Smooth muscle cell (in vitro differentiated cells): Measurements from ENCODE around the gene OR4N2. TPM values are rescaled to one million over a fixed set of nuclear protein-coding genes. Genes with fewer than 3 reads are reported as not detected.

Experiments
- DNase-seq: peaks from one replicate; lab custom pipeline; 2025; ENCODE audit not compliant: unreplicated experiment; lab: John Stamatoyannopoulos, UW
- H2AFZ ChIP-seq: fragments of 200-600 bp; sonication (generic); 2 replicates; pipeline ENCODE4 v1.6.0; 2016; ENCODE audit warnings: antibody characterized with exemption, low read depth, mild to moderate bottlenecking
- H3F3A ChIP-seq: fragments of 200-600 bp; sonication (generic); 2 replicates; pipeline ENCODE4 v1.6.0; 2017; ENCODE audit warnings: antibody characterized with exemption, low read depth
- H3K27ac ChIP-seq: fragments of 200-600 bp; sonication (generic); 2 replicates; pipeline ENCODE4 v1.5.1; 2016; ENCODE audit warnings: low read depth, mild to moderate bottlenecking
- H3K27me3 ChIP-seq: fragments of 200-600 bp; sonication (generic); 2 replicates; pipeline ENCODE4 v1.6.1; 2016; ENCODE audit warnings: low read depth, mild to moderate bottlenecking
- H3K36me3 ChIP-seq: fragments of 200-600 bp; sonication (generic); 2 replicates; pipeline ENCODE4 v1.5.1; 2016; ENCODE audit warnings: low read depth
- H3K4me1 ChIP-seq: fragments of 200-600 bp; sonication (generic); 2 replicates; pipeline ENCODE4 v1.5.1; 2016; ENCODE audit warnings: low read depth
- H3K4me2 ChIP-seq: fragments of 200-600 bp; sonication (generic); 2 replicates; pipeline ENCODE4 v1.6.0; 2016; ENCODE audit warnings: mild to moderate bottlenecking
- H3K4me3 ChIP-seq: fragments of 200-600 bp; sonication (generic); 2 replicates; pipeline ENCODE4 v1.5.1; 2016; ENCODE audit warnings: mild to moderate bottlenecking
- H3K79me2 ChIP-seq: fragments of 200-600 bp; sonication (generic); 2 replicates; pipeline ENCODE4 v1.6.0; 2016; ENCODE audit warnings: low read depth, mild to moderate bottlenecking
- H3K9ac ChIP-seq: fragments of 200-600 bp; sonication (generic); 2 replicates; pipeline ENCODE4 v1.6.0; 2016; ENCODE audit warnings: low read depth
- H3K9me3 ChIP-seq: fragments of 200-600 bp; sonication (generic); replicated peaks from 2 replicates; pipeline ENCODE4 v1.5.1; 2016; ENCODE audit warnings: low read depth
- H4K20me1 ChIP-seq: fragments of 200-600 bp; sonication (generic); 2 replicates; pipeline ENCODE4 v1.6.0; 2016; ENCODE audit warnings: low read depth
- WGBS: methylation state at CpG from one replicate; pipeline ENCODE4 v1.1.7; 2016; ENCODE audit warnings: low lambda C conversion rate; 5-methylcytosine and 5-hydroxymethylcytosine counted together
- polyA plus RNA-seq: library from polyadenylated mRNA; unstranded; fragments of >200 nt; fragmentation: Nextera tagmentation; extraction: Ambion mirVana; gene quantifications from 2 replicates; pipeline ENCODE4 v1.2.1, GENCODE V29; 2016
- total RNA-seq: library from RNA; depleted of rRNA; stranded (reverse); fragments of >200 nt; gene quantifications from 2 replicates; pipeline ENCODE4 v1.2.3, GENCODE V29; 2014
- TF ChIP-seq, protein P1 (sequence below): fragments of 200-600 bp; sonication (generic); IDR thresholded peaks from 2 replicates; pipeline ENCODE4 v1.5.1; 2017; ENCODE audit warnings: borderline replicate concordance, mild to moderate bottlenecking, antibody characterized with exemption; ENCODE audit not compliant: insufficient read depth, poor library complexity, severe bottlenecking

The OR4N2 gene
- total and polyA plus RNA-seq, 2 experiments from 2014 or later = not detected

DNA sequence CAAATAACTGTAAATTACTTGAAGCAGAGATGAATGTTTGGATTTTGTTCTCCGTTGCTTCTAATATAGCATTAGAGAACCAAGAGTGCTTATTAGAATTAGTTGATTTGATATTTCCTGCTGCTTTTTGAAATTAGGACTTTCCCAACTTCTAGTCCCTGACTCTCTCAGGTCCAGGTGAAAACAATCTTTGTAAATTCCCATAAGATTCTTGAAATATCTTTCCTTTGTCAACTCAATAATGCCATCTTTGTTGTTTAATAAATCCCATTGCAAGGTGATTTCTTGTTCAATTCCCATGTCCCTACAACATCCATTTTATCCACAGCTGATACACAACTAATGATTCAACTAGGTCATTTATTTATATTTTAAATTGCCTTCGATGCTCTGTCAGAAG is 71.3 kb downstream of the OR4N2 start, which contains the start of gene OR4K2:
Gene OR4K2, plus strand, starts transcription at position 301 of the 400 bp plus-strand sequence. CDS start 1,126 bp downstream, outside the sequence.
- TF ChIP-seq, protein P1, sequence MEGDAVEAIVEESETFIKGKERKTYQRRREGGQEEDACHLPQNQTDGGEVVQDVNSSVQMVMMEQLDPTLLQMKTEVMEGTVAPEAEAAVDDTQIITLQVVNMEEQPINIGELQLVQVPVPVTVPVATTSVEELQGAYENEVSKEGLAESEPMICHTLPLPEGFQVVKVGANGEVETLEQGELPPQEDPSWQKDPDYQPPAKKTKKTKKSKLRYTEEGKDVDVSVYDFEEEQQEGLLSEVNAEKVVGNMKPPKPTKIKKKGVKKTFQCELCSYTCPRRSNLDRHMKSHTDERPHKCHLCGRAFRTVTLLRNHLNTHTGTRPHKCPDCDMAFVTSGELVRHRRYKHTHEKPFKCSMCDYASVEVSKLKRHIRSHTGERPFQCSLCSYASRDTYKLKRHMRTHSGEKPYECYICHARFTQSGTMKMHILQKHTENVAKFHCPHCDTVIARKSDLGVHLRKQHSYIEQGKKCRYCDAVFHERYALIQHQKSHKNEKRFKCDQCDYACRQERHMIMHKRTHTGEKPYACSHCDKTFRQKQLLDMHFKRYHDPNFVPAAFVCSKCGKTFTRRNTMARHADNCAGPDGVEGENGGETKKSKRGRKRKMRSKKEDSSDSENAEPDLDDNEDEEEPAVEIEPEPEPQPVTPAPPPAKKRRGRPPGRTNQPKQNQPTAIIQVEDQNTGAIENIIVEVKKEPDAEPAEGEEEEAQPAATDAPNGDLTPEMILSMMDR = no peak
- no peak within 1 kb of the TSS for H3K4me2 ChIP-seq
- H3K4me3 ChIP-seq = no peak within 1 kb of the TSS
- H3F3A ChIP-seq = no peaks in the 10 kb centered on the region
- 63% methylated on average over 2 of the region's 2 CpGs for WGBS
- peaks cover 40% of the 10 kb centered on the region for H3K9me3 ChIP-seq
- H3K27ac ChIP-seq = no peak within 1 kb of the TSS
- no peaks in the 10 kb centered on the region for H3K27me3 ChIP-seq
- H3K79me2 ChIP-seq = no peaks in the 10 kb centered on the region
- H3K4me1 ChIP-seq = no peaks in the 10 kb centered on the region
- H3K9ac ChIP-seq = no peak within 1 kb of the TSS
- no peaks in the 10 kb centered on the region for H4K20me1 ChIP-seq
- H3K36me3 ChIP-seq = no peaks in the 10 kb centered on the region
- DNase-seq = no peak
- no peak within 1 kb of the TSS for H2AFZ ChIP-seq

DNA sequence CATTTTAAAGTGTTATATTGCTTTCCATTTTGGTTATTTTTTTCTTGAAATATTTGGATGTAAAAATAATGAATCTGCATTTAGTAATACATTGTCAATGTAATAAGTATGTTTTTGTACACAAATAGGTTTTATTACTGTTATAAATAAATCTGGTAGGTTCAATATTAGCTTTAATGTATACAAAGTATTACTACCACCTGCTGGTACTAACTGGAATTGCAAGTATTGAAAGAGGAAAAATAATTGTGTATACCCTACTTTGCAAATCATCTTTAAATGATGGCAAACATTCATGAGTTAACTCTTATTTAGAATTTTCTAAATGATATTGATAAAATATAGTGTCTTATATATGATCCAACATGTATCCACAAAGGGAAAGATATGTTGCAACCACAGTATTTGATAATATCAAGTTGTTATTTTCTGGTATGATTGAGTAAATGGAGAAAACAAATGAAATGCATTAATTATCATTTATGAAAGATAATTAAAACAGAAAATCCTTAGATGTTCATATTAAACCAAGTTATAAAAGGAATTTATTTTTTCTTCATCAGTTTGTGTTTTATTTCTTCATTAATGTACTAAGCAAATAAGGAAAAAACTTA is 74.6 kb downstream of the OR4N2 start:
- DNase-seq = no peak
- Histone ChIP-seq H3K4me1 (no peaks in the 10 kb centered on the region), H3F3A (no peaks in the 10 kb centered on the region), H3K9me3 (peaks cover 41% of the 10 kb centered on the region), H2AFZ (no peak overlapping the region), H3K27ac (no peak overlapping the region), H4K20me1 (no peaks in the 10 kb centered on the region), H3K4me2 (no peak overlapping the region), H3K36me3 (no peaks in the 10 kb centered on the region), H3K79me2 (no peaks in the 10 kb centered on the region), H3K27me3 (no peaks in the 10 kb centered on the region), H3K4me3 (no peak overlapping the region), H3K9ac (no peak overlapping the region)
- TF ChIP-seq, protein P1 = peak; percentile 59

Other genes with a start within 250 kb of the OR4N2 start
- gene OR11H2, start 89.9 kb upstream of the OR4N2 start, total RNA-seq = not detected in 2 replicates
- not detected in 2 replicates for gene OR11H2, start 89.9 kb upstream of the OR4N2 start, polyA plus RNA-seq
- not detected in 2 replicates for gene OR4Q3, start 60.2 kb upstream of the OR4N2 start, total RNA-seq
- not detected in 2 replicates for gene OR4Q3, start 60.2 kb upstream of the OR4N2 start, polyA plus RNA-seq
- not detected in 2 replicates for gene OR4M1, start 30.3 kb upstream of the OR4N2 start, total RNA-seq
- gene OR4M1, start 30.3 kb upstream of the OR4N2 start, polyA plus RNA-seq = not detected in 2 replicates
- not detected in 2 replicates for gene OR4K2, start 71.4 kb downstream of the OR4N2 start, total RNA-seq
- not detected in 2 replicates for gene OR4K2, start 71.4 kb downstream of the OR4N2 start, polyA plus RNA-seq
- gene OR4K5, start 116.8 kb downstream of the OR4N2 start, total RNA-seq = not detected in 2 replicates
- not detected in 2 replicates for gene OR4K5, start 116.8 kb downstream of the OR4N2 start, polyA plus RNA-seq
- gene OR4K1, start 127.1 kb downstream of the OR4N2 start, total RNA-seq = not detected in 2 replicates
- gene OR4K1, start 127.1 kb downstream of the OR4N2 start, polyA plus RNA-seq = not detected in 2 replicates
- not detected in 2 replicates for gene OR4K15, start 171.8 kb downstream of the OR4N2 start, total RNA-seq
- not detected in 2 replicates for gene OR4K15, start 171.8 kb downstream of the OR4N2 start, polyA plus RNA-seq
- gene OR4Q2, start 198.4 kb downstream of the OR4N2 start, total RNA-seq = not detected in 2 replicates
- not detected in 2 replicates for gene OR4Q2, start 198.4 kb downstream of the OR4N2 start, polyA plus RNA-seq
- not detected in 2 replicates for gene OR4K14, start 215.5 kb downstream of the OR4N2 start, total RNA-seq
- gene OR4K14, start 215.5 kb downstream of the OR4N2 start, polyA plus RNA-seq = not detected in 2 replicates
- not detected in 2 replicates for gene OR4K13, start 232.3 kb downstream of the OR4N2 start, total RNA-seq
- gene OR4K13, start 232.3 kb downstream of the OR4N2 start, polyA plus RNA-seq = not detected in 2 replicates